ENCODE measurements around the gene TEKTIP1.

The TEKTIP1 gene

GRCh38 chr19:3521104-3521445 is 17.9 kb upstream of the TEKTIP1 start:
- TF ChIP-seq CTCF (IDR thresholded peaks at IDR 0.05; ENCODE audit: extremely low read depth, missing control alignments), result no peak
- DNase-seq (ENCODE audit: low spot score), result no peak

- TF ChIP-seq CTCF (IDR thresholded peaks at IDR 0.05; ENCODE audit: extremely low read depth, missing control alignments), result no peak
Measured at GRCh38 chr19:3522421-3523360, 16.3 kb upstream of the TEKTIP1 start.

GRCh38 chr19:3523361-3524077 is 15.5 kb upstream of the TEKTIP1 start:
- DNase-seq (ENCODE audit: low spot score), result no peak
- no peak for TF ChIP-seq CTCF (IDR thresholded peaks at IDR 0.05; ENCODE audit: extremely low read depth, missing control alignments)

More at GRCh38 chr19:3522421-3523360, 16.3 kb upstream of the TEKTIP1 start:
- DNase-seq (ENCODE audit: low spot score), result no peak

- TF ChIP-seq CTCF (IDR thresholded peaks at IDR 0.05; ENCODE audit: extremely low read depth, missing control alignments), result no peak
- no peak for DNase-seq (ENCODE audit: low spot score)
Measured at GRCh38 chr19:3524078-3524842, 14.7 kb upstream of the TEKTIP1 start.

GRCh38 chr19:3524904-3525451 is 14.0 kb upstream of the TEKTIP1 start:
- no peak for DNase-seq (ENCODE audit: low spot score)
- TF ChIP-seq CTCF (IDR thresholded peaks at IDR 0.05; ENCODE audit: extremely low read depth, missing control alignments), result no peak

- TF ChIP-seq CTCF (IDR thresholded peaks at IDR 0.05; ENCODE audit: extremely low read depth, missing control alignments), result no peak
- DNase-seq (ENCODE audit: low spot score), result no peak
Measured at GRCh38 chr19:3526507-3527237, 12.3 kb upstream of the TEKTIP1 start.

Data from GM20000 (cell line).